Measurements from ENCODE around the gene AGPAT2.

Gene AGPAT2

DNA sequence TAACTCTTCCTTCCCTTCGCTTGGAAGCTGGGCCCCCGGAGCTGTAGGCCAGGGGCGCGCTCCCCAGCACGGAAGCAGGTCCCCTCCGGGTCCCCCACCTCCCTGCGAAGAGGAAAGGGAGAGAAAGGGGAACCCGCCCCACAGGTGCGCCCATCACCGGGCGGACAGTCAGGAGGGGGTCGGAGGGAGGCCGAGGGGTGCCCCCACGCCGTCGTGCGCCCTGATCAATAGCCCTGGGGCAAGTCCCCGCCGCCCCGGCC, 793 bp downstream of the AGPAT2 start:
- DNase-seq, result no peak

DNA sequence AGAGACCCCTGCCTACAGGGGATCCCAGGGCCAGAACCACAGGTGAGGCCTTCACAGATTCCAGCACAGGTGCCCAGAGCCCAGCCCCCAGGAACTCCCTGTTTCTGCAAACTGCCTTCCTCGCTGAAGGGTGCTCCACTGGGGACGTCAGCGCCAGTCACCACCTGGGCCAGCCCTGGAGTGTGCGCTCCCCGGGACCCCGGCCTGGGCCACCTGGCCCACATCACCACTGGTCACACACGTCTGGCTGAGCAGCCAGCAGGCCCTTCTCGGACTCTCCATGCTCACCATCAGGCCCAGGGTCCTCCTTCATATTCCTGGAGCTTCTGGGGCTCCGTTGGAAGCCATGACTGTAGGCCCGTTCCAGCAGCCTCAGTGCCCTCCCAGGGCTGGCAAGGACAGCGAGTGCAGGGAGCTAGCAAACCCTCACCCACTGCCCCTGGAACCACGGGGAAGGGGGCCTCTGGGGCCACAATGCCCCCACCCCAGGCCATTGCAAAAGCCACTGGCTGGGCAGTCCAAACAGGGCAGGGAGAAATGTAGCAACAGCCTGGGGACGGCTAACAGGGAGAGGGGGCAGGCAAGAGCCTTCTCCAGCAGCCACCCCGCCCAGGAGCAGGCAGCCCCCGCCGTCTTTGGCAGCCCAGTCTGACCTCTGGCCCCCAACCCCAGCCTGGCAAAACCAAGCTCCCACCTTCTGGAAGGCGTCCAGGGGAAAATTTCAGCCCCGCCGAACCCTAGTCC, 1.3 kb downstream of the AGPAT2 start:
- DNase-seq, result no peak

DNA sequence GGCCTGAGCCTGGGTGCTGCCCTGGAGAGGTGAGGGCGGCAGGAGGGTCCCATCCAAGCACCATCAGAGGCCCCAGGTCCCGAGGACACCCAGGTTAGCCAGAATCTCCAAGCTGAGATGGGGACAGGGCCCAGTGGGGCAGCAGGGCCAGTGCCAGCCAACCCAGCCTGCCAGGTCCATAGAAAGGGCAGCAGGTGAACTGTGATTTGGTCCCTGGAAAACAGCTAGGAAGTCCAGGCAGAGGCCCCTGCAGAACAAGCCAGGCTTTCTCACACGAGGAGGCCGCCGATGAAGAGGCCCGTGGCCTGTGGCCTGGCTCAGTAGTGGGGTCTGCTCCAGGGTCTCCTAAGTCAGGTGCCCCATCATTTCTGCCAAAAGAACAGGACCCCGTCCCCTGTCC, 2.0 kb downstream of the AGPAT2 start:
- DNase-seq, result no peak

DNA sequence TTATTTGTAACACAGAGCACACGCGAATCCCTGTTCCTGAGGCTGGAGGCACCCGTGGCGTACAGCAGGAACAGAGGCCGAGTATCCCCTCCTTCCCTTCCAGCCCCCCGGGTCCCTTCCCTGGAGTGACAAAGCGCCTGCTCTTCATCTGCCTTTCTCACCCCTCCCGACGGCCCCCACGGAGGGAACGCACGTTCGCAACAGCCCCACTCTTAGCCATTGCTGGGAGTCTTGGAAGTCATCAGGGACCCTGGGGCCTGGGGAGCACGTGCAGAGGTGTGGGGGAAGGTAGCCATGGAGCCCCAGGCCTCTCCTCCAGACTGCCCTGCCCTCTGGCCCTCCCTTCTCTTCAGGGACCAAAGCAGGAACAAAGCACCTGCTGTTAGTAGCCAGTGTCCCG, 2.5 kb downstream of the AGPAT2 start:
- no peak for DNase-seq

DNA sequence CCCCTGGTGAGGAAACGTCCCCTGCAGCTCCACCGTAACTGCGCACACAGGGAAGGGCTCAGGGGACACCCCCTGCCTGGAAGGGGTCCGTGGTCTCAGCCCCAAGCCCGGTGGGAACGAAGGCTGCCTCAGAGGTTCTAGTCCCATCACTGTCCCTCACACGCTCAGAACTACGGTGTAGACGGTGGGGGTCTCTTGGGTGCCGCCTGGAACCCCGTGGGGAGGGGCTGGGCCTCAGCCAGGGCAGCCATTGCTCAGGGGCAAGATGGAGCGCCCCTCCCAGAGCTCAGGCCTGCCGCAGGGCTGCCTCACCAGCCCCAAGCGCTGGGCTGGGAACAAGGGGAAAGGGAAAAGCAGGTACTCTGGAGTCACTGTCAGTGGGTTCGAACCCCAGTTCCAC, 2.9 kb downstream of the AGPAT2 start:
- no peak for DNase-seq

DNA sequence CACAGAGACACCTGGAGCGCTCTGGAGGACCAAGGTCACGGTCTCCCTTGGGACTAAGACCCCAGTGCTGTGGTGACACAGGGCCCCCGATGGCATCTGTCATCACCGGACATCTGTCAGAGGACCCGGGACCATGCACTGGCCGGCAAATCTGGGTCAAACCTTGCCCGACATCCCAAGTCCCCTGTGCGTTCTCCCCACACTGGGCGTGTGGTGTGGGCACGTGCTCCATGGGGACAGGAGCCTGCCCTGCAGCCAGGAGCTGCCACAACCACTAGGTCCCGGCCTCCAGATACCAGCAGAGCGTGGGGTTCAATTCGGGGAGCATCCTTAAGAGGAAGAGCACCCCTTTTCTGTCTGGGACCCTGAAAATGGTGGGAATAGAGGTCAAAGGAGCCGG, 3.5 kb downstream of the AGPAT2 start:
- no peak for DNase-seq

DNA sequence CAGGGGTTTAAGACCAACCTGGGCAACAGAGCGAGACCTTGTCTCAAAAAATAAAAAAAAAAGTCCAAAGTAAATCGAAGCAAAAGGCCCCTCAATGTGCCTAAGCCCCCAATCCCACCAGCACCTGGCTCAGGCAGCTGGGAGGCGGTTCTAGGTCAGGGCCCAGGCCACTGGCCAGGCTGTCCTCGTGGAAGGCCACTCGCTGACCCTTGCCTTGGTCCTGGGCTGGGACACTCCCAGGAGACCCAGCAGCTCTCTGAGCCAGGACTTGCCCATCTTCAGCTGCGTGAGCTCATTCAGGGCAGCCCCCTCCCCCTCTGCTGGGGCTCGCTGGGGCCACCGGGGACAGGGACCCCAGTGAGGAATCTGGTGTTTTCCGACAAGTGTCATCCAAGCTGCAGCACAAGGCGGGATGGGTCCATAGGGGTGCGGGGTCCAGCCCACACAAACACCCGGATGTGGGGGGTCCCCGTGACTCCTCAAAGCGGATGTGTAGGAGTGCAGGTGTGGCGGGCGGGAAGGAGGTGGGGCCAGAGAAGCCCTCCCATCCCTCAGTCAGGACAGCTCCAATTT, 4.0 kb downstream of the AGPAT2 start:
- DNase-seq, result no peak

DNA sequence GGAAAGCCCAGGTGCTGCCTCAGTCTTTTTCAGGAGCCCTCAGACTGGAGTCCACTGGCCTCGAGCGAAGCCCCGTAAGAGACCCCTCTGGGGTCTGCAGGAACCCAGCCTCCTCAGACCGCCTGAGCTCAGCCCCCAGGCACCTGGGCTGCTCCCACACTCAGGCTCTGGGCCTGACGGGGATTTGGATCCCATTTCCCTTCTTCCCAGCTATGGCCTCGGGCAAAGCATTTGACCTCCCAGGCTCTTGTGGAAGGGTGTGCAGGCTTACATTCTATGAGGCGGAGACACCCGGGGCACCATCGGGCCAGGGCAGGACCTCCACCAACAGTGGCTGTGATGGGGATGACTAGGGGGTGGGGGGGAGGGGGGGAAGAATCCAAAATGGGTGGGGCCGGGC, 4.5 kb downstream of the AGPAT2 start:
- no peak for DNase-seq

DNA sequence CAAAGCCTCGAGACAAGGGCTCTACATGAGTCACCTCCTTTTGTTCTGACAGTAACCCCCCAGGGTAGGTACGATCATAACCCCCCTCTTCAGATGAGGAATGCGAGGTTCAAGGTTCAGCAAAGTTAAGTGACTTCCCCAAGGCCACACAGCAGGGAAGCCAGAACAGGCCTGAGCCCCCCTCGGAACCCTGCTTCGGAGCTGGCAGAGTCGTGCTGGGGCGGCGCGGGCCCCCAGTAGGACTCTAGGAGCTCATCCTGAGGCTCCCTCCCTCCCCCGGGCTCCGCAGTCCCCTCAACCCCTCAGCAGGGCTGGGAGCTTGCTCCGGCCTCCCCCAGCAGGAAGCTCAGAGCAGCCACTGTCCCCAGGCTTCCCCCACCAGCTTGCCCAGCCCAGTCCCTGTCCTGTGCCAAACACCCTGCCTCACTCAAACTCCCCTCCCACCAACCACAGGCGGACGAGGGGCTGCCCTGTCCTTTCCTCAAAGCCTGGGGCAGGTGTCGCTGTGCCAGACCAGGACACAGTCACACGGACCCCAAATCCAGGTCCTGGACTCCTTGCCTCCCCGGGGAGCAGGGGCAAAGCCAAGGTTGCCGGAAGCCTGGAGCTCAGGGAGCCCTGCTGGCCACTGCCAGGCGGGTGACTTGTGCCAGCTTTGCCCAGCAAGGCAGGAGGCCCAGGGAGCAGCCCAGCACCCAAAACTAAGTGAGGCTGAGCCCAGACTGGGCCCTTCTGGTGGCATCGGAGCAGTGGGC, 5.1 kb downstream of the AGPAT2 start:
- DNase-seq, result no peak

DNA sequence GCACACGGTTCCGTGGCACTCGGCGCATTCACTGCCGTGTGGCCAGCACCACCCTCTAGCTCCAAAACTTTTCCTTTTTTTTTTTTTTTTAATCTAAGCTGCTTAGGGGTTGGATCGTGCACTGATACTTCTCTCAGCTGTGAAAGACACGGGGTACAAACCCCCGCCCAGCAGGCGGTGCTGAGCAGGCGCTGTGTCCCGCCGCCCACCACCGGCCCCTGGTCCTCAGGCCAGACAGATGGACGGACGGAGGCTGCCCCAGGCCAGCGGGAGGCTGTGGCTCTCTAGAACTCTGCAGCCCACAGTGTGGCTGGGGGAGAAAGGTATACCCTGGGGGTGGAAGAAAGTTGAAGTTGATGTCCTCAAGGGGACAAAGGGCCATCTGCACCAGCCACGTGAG, 6.2 kb downstream of the AGPAT2 start:
- DNase-seq, result no peak

DNA sequence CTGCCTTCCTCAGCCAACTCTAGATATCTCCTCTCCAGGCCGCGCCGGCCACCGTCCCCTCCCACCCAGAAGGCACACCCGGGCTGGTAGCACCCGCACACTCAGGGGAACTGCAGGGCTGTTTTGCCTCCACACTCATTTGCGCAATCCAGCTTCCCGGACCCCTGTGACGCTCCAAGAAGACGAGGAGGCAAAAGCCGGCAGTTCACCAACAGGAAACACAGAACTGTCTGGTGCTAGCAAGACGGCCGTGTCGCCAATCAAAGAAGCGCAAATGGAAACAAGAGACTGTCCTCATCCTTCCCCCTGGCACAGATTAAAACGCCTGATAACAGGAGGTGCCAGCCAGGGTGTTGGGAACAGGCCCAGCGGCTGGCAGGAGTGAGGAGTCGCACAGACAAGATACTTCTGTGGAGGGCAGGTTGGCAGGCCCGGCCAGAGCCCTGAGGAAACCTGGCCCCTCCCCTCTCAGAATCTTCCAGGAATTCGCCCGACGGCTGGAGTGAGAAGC, 7.8 kb downstream of the AGPAT2 start:
- DNase-seq, result no peak

DNA sequence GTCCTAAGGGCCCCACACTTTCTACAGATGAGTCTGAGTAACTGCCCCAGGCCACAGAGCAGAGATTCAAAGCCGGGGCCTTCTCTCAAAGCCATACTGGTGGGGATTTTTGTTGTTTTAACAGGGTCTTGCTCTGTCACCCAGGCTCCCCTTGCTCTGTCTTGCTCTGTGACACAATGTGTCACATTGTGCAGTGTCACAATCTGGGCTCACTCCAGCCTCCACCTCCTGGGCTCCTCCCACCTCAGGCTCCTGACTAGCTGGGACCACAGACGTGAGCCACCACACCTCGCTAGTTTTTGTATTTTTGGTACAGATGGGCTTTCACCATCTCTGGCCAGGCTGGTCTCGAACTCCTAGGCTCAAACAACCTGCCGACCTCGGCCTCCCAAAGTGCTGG, 8.6 kb downstream of the AGPAT2 start:
- no peak for DNase-seq

DNA sequence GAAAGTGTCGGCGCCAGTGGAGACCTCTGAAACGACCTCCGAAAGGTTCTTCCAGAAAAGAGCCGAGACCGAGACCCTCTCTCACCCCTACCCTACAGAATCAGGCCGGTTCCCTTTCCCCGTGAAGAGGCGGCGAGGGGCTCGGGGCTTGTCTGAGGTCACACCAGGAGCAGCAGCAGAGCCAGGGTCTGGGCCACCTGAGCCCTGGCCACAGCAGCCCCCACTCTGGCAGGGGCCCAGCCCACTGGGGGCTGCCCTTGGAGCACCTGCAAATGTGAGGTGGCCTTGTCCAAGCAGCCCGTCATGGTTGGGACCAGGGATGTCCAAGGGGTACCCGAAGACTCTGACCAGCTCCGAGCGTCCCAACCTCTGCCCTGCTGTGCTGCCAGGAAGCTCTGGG, 9.2 kb downstream of the AGPAT2 start:
- no peak for DNase-seq

DNA sequence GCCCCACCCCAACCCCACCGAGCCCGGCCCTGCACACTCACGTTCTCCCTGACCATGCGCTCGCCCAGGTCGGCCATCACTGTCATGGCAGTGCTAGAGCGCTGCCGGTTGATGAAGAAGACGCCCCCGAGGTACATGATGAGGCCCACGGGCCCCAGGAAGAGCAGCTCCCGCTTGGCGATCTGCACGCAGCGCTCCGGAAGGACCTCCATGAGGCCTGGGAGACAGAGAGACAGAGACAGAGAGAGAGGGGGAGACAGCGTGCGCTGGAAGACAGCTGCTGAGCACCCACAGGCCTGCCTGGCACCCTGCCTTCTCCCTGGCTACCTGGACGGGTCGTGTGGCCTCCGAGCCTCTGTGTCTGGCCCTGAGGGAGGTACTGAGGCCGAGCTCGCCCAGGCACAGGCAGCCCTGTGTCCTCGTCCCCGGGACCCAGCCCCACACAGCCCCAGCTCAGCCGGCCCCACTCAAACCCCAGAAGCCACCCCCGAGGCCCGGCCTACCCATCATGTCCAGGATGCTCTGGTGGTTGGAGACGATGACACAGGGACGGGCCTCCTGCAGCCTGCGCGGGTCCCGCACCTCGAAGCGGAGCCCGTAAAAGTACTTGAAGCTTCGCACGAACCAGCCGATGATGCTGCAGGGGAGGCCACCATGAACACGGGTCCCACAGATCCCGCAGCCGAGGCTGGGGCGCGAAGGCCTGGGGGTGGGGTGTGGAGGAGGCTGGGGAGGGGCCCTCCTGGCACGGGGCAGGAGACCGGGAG, 10.2 kb downstream of the AGPAT2 start:
- DNase-seq, result no peak

DNA sequence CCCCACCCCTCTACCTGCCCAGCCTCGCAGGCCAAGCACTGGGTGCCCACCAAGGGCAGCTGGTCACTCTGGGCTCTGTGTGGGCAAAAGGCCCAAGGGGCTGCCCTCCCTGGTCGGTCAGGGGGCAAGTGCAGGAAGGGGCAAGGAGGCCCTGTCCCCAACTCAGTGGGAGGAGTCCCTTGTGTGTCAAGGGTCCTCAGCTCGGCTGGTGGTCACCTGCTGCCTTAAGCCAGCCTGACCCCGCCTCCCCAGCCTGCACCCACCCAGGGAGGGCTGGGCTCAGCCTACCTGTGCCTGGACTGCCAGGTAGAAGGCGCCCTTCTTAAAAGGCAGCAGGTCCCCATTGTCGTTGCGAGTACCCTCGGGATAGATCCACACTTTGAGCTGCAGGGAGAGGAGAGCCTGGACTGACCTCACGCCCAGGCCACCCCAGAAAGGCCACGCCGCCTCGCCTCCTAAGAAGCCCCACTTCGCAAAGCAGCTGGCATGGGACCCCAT, 10.9 kb downstream of the AGPAT2 start:
- DNase-seq, result no peak

DNA sequence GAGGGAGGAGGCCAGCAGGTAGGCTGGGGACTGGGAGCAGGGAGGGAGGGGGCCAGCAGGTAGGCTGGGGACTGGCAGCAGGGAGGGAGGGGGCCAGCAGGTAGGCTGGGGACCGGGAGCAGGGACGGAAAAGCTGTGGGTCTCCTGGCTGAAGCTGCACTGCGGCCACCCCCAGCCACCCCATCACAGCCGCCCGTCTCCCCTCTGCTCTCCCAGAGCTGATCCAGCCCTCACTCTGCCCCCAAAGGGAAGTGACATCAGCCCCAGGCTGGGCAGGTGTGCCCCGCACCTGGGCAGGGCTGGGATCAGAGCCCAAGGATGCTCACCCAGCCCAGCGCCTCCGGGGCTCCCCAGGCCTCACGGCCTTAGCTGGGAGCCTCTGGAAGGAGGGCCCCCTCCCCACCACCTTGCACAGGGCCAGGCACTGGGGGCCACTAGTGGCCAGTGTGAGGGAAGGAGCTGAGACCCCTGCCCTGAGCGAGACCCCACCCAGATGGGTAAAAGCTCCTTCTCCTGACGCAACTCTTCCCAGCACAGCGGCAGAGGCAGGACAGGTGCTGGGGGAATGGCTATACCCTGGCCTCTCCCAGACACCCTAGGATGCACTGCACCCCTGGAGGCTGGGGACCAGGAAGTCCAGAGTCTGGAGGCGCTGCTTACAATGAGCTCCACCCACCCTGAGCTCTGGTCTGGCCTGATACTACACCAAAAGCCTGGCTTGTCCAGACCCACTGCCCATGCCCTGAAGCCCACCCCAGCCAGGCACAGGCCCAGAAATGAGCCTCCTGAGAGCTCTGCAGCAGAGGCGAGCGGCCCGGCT, 11.6 kb downstream of the AGPAT2 start:
- no peak for DNase-seq

DNA sequence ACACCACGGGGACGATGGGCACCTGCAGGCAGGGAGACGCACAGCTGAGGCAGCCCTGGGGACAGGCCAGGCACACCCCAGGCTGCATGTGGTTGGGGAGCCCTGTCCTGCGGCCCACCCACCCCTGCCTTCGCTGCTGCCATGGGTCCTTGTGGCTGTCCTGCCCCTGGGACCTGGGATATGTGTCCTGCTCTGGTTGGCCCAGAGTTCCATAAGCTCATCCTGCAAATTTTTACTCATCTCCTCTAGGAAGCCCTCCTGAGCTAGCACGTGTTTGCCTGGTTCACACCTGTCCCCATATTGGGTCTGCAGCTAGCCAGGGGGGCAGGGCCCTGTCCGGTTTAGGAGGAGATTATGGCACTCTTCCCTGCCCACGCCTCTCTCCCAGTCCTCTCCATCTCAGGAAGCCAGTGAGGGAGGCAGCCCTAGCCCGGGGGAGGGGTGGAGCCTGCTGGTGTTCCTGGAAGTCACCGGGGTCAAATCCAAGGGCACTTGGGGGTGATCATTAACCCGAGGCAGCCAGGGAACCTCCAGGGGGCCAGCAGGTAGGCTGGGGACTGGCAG, 12.4 kb downstream of the AGPAT2 start:
- no peak for DNase-seq

DNA sequence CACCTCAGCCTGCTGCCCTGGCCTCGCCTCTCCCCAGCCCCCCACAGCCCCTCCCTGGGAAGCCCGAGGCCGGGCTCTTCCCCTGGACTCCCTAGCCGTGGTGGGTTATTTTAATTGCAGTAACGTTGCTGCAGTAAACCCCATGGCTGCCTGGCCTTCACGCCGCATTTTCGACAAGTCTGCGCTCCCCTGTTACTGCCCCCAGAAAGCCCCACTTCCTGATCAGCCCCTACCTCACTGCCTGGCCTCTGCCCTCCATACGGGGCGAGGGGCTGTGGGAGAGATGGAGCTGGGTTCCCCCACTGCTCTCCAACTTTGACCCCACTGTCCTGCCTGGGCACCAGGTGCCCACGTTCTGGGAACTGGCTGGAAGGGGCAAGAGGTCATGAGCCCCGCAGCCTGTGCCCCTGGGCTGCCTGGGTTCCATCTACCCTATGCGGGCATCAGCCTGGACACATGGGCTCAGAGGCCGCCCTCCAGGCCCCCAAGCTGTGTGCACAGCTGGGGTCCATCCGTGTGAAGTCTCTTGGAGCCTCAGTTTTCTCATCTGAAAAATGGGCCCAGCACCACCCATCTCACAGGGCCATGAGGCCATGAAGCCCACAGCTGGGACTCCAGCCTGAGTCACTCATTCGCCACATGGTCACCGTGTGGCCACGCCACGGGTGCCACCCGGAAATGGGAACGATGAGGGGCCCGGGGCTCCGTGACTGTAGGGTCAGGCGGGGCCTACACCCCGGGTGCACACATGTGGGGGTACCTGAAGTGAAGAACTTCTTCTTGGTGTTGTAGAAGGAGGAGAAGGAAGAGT, 13.1 kb downstream of the AGPAT2 start:
- DNase-seq, result no peak

DNA sequence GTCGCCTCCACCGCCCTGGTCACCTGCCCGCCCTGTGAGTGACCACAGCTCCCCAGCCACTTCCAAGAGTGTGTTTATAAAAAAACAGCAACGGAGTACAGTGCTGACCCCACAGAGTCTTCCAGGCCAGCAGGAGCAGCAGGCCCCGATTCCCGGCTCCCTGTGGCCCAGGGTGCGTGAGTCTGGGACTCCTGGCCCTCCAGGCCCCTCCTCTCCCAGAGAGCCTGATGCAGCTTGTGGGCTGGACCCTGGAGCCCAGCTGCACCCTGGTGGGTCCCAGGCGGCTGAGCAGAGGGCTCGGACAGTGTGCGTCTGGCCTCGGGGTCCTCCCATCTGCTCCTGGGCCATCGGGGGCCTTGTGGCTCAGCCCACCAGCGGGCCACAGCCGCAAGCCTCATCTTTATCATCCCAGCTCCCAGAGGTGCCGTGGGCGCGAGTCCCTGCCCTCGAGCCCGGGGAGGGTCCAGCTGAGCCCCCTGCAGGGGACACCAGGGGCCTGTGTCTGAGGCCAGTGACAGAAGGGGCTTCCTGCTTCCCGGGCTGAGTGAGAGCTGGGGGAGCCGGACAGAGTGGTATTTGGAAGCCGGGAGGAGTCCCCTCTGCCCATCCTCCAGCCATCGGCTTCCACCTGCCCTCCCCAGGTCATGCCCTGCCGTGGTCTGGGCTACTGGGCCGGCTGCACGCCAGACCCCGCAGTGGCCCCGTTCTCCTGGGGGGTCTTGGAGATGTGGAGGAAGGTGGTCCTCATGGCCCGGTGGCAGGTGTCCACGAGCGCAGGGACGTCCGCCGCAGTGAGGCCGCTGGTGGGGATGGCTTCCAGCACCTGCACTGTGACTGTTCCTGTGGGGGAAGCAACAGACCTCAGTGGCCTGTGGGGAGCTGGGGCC, 13.9 kb downstream of the AGPAT2 start:
- DNase-seq, result no peak

DNA sequence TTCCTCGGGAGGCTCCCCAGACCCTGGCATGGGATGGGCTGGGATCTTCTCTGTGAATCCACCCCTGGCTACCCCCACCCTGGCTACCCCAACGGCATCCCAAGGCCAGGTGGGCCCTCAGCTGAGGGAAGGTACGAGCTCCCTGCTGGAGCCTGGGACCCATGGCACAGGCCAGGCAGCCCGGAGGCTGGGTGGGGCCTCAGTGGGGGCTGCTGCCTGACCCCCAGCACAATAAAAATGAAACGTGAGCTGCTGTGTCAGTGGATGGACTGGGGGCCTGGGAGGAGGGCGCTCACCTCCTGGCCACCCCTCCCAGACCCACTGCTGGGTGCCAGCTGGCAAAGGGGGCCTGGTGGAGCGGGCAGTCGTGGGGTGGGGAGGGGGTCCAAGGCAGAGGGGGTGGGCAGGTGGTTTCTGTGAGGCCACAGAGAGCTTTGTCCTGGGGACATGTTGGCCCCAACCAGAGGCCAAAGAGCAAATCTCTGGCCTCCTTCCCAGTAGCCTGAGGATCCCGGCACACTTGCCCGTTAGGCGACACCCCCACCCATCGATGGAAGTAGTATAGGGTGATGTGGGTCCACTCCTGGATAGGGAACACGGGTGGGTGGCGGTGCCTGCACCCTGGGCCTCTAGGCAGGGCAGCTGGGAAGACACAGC, 14.7 kb downstream of the AGPAT2 start:
- no peak for DNase-seq
